ENCODE data around the gene NUDT17. TPM values are rescaled to one million over a fixed set of nuclear protein-coding genes. Genes with fewer than 3 reads are reported as not detected.

The NUDT17 gene
- total RNA-seq, 1 experiment from 2014 or later, result 4.0 TPM

DNA sequence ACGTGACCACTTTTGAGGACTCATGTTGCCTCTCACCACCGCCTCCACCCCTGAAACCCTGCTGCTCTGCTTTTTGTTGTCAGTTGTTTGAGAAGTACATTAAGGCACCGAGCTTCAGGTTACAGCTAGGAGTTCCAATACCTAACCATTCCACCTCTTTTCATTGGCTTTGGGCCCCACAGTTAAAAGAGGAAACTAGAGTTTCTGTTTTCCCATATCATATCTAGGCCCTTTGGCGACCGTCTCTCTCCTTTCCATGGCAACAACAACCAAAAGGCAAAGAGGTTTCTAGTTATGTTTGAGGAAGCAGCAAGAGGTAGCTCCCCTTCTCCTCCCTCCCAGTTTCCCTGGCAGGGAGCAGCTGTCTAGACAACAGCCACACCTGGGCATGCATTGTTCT lies 34.3 kb downstream of the NUDT17 start:
- Histone ChIP-seq H4K5ac (ENCODE audit: insufficient read length, low read depth, low read length) (no peak overlapping the region), H4K8ac (replicated peaks; ENCODE audit: insufficient read length, low read depth, low read length) (no peak overlapping the region), H2BK20ac (ENCODE audit: low read depth, low read length, poor library complexity, severe bottlenecking) (no peak overlapping the region), H3K23ac (ENCODE audit: insufficient read length, low read depth, low read length) (no peak overlapping the region), H3K27me3 (ENCODE audit: insufficient read depth, low read length) (peaks cover 2% of the 10 kb centered on the region; the same call in 1 of the 2 replicates), H3K56ac (ENCODE audit: insufficient read length, low read depth, low read length) (no peak overlapping the region), H3K9ac (ENCODE audit: extremely low read depth, insufficient read length, low read length) (no peak overlapping the region), H3K79me1 (ENCODE audit: insufficient read depth, low read depth, low read length, poor library complexity, severe bottlenecking) (no peaks in the 10 kb centered on the region), H3K4ac (ENCODE audit: low read depth, low read length) (no peak overlapping the region), H2BK15ac (ENCODE audit: low read depth, low read length) (no peak overlapping the region), H4K20me1 (ENCODE audit: control insufficient read depth, insufficient read depth, insufficient read length) (no peaks in the 10 kb centered on the region), H3T11ph (ENCODE audit: low read length) (no peak overlapping the region), H2AK5ac (ENCODE audit: insufficient read length, low read length) (no peak overlapping the region), H2BK5ac (ENCODE audit: insufficient read length, low read length) (no peak overlapping the region), H3K4me2 (ENCODE audit: insufficient read depth, insufficient read length, low read length) (no peak overlapping the region), H3K27ac (ENCODE audit: insufficient read length, low read depth, low read length) (no peak overlapping the region), H2BK120ac (ENCODE audit: low read depth, low read length, poor library complexity, severe bottlenecking) (no peak overlapping the region), H3K9me3 (ENCODE audit: control insufficient read depth, low read depth, low read length) (no peaks in the 10 kb centered on the region), H3K18ac (ENCODE audit: insufficient read length, low read depth, low read length) (no peak overlapping the region), H2BK12ac (ENCODE audit: insufficient read length, low read depth, low read length) (no peak overlapping the region), H3K4me1 (ENCODE audit: insufficient read depth, low read length) (peaks cover 7% of the 10 kb centered on the region; the same call in 1 of the 2 replicates), H3K79me2 (ENCODE audit: insufficient read depth, low read length) (no peaks in the 10 kb centered on the region), H4K91ac (ENCODE audit: insufficient read length, low read depth, low read length) (no peak overlapping the region), H2AFZ (ENCODE audit: low read length) (peak overlapping the region; percentile 14), H3K23me2 (ENCODE audit: insufficient read length, low read depth, low read length, poor library complexity, severe bottlenecking) (no peaks in the 10 kb centered on the region), H3K14ac (ENCODE audit: insufficient read depth, low read length) (no peak overlapping the region)
- Mint-ChIP-seq H3K27me3 (ENCODE audit: low read depth) (peaks cover 50% of the 10 kb centered on the region), H3K4me3 (peak overlapping the region in 1 of 2 experiments; percentile 25; a peak in 2 of 5 replicates), H3K36me3 (ENCODE audit: insufficient read depth in 1 of 3, low read depth in 3 of 3) (no peaks in the 10 kb centered on the region), H3K4me1 (peaks cover 32 to 34% of the 10 kb centered on the region in 2 experiments), H3K27ac (peak overlapping the region in 2 of 3 experiments; percentile 23 to 69; a peak in 2 of 7 replicates), H3K9me3 (no peaks in the 10 kb centered on the region)
- TF ChIP-seq, protein P1, sequence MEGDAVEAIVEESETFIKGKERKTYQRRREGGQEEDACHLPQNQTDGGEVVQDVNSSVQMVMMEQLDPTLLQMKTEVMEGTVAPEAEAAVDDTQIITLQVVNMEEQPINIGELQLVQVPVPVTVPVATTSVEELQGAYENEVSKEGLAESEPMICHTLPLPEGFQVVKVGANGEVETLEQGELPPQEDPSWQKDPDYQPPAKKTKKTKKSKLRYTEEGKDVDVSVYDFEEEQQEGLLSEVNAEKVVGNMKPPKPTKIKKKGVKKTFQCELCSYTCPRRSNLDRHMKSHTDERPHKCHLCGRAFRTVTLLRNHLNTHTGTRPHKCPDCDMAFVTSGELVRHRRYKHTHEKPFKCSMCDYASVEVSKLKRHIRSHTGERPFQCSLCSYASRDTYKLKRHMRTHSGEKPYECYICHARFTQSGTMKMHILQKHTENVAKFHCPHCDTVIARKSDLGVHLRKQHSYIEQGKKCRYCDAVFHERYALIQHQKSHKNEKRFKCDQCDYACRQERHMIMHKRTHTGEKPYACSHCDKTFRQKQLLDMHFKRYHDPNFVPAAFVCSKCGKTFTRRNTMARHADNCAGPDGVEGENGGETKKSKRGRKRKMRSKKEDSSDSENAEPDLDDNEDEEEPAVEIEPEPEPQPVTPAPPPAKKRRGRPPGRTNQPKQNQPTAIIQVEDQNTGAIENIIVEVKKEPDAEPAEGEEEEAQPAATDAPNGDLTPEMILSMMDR (conservative IDR thresholded peaks at IDR 0.05), result no peak
- no peak for DNase-seq
- WGBS (ENCODE audit: extremely low coverage, insufficient read length, low lambda C conversion rate), result no CpG with 5 or more reads among the region's 5 CpGs
